NCI-H748 treated with DMSO at 0.1 percent for 48 hours (cell line): ENCODE measurements around the gene ATP1A2.

Experiments
- DNase-seq: peaks from one replicate; lab custom pipeline; 2025; lab: John Stamatoyannopoulos, UW

The ATP1A2 gene

GRCh38 chr1:160148121-160148520 lies 32.6 kb downstream of the ATP1A2 start:
- no peak for DNase-seq

GRCh38 chr1:160149233-160149632 lies 33.7 kb downstream of the ATP1A2 start:
- DNase-seq, result no peak

- no peak for DNase-seq
Observed at GRCh38 chr1:160149716-160150115, 34.2 kb downstream of the ATP1A2 start.

- DNase-seq, result no peak
Observed at GRCh38 chr1:160151303-160151702, 35.7 kb downstream of the ATP1A2 start, which contains the start of gene ATP1A4. TSS of gene ATP1A4 (plus strand) at chr1:160151603. CDS start at chr1:160152041, 438 bp downstream.

- no peak for DNase-seq
Observed at GRCh38 chr1:160154790-160155189, 39.2 kb downstream of the ATP1A2 start.

GRCh38 chr1:160156361-160156760 lies 40.8 kb downstream of the ATP1A2 start:
- no peak for DNase-seq

- DNase-seq, result no peak
Observed at GRCh38 chr1:160157174-160157573, 41.6 kb downstream of the ATP1A2 start.

GRCh38 chr1:160158031-160158430 lies 42.5 kb downstream of the ATP1A2 start:
- DNase-seq, result no peak

GRCh38 chr1:160158534-160158933 lies 43.0 kb downstream of the ATP1A2 start:
- DNase-seq, result no peak

- no peak for DNase-seq
Observed at GRCh38 chr1:160159846-160160245, 44.3 kb downstream of the ATP1A2 start.

GRCh38 chr1:160161965-160162705 lies 46.6 kb downstream of the ATP1A2 start:
- DNase-seq, result no peak

GRCh38 chr1:160162931-160163330 lies 47.4 kb downstream of the ATP1A2 start:
- no peak for DNase-seq

GRCh38 chr1:160163615-160164014 lies 48.1 kb downstream of the ATP1A2 start:
- no peak for DNase-seq

- DNase-seq, result no peak
Observed at GRCh38 chr1:160164121-160164520, 48.6 kb downstream of the ATP1A2 start.

- no peak for DNase-seq
Observed at GRCh38 chr1:160166166-160166868, 50.8 kb downstream of the ATP1A2 start.

- no peak for DNase-seq
Observed at GRCh38 chr1:160167056-160167455, 51.5 kb downstream of the ATP1A2 start.

GRCh38 chr1:160167580-160167979 lies 52.0 kb downstream of the ATP1A2 start:
- no peak for DNase-seq

- no peak for DNase-seq
Observed at GRCh38 chr1:160168016-160168415, 52.5 kb downstream of the ATP1A2 start.

- DNase-seq, result no peak
Observed at GRCh38 chr1:160168609-160169369, 53.2 kb downstream of the ATP1A2 start.

- DNase-seq, result peak; percentile 71
Observed at GRCh38 chr1:160169553-160170399, 54.2 kb downstream of the ATP1A2 start.

GRCh38 chr1:160171354-160171753 lies 55.8 kb downstream of the ATP1A2 start:
- no peak for DNase-seq

GRCh38 chr1:160171980-160172379 lies 56.4 kb downstream of the ATP1A2 start:
- no peak for DNase-seq
